ENCODE results near the gene SPPL3. TPM values are rescaled to one million over a fixed set of nuclear protein-coding genes. Genes with fewer than 3 reads are reported as not detected.

Gene SPPL3
- total RNA-seq, 1 experiment from 2014 or later = 32.5 TPM

DNA sequence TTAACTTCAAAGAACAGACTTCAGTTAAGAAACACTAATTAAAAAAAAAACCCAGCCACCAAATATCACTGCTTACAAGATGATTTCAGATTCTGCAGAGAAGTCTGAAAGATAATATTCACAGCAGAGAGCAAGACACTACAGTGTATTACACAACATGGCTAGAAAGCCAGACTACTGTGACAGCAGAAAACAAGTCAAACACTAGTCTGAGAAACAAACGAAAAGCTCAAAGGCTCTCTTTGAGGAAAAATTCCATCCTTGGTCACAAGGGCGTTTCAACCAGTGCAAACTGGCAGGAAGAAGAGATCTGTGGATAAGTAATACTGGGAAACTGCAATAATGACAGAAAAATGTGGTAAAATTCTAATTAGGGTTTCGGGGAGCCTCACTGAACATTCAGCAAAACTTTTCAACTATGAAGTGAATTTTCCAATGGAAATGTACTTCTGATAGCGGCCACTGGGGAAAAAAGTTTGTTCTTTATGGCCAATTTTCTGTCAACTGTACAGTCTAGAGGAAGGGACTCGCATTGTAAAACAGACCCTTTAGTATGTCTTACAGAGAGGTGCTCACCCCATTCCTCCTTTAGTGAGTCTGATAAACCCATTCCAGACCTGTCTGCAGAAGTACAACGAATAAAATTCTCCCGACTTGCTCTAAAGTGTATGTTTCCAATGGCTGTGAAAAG is 128.2 kb downstream of the SPPL3 start:
- TF ChIP-seq, protein P1, sequence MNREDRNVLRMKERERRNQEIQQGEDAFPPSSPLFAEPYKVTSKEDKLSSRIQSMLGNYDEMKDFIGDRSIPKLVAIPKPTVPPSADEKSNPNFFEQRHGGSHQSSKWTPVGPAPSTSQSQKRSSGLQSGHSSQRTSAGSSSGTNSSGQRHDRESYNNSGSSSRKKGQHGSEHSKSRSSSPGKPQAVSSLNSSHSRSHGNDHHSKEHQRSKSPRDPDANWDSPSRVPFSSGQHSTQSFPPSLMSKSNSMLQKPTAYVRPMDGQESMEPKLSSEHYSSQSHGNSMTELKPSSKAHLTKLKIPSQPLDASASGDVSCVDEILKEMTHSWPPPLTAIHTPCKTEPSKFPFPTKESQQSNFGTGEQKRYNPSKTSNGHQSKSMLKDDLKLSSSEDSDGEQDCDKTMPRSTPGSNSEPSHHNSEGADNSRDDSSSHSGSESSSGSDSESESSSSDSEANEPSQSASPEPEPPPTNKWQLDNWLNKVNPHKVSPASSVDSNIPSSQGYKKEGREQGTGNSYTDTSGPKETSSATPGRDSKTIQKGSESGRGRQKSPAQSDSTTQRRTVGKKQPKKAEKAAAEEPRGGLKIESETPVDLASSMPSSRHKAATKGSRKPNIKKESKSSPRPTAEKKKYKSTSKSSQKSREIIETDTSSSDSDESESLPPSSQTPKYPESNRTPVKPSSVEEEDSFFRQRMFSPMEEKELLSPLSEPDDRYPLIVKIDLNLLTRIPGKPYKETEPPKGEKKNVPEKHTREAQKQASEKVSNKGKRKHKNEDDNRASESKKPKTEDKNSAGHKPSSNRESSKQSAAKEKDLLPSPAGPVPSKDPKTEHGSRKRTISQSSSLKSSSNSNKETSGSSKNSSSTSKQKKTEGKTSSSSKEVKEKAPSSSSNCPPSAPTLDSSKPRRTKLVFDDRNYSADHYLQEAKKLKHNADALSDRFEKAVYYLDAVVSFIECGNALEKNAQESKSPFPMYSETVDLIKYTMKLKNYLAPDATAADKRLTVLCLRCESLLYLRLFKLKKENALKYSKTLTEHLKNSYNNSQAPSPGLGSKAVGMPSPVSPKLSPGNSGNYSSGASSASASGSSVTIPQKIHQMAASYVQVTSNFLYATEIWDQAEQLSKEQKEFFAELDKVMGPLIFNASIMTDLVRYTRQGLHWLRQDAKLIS (CRISPR knock-in tag; IDR thresholded peaks at IDR 0.05; ENCODE audit: borderline replicate concordance) = no peak
- TF ChIP-seq ZNF219 (CRISPR knock-in tag; IDR thresholded peaks at IDR 0.05; ENCODE audit: borderline replicate concordance) = no peak
- TF ChIP-seq, protein P2, sequence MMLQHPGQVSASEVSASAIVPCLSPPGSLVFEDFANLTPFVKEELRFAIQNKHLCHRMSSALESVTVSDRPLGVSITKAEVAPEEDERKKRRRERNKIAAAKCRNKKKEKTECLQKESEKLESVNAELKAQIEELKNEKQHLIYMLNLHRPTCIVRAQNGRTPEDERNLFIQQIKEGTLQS (CRISPR knock-in tag; conservative IDR thresholded peaks at IDR 0.05) = no peak
- TF ChIP-seq, protein P3, sequence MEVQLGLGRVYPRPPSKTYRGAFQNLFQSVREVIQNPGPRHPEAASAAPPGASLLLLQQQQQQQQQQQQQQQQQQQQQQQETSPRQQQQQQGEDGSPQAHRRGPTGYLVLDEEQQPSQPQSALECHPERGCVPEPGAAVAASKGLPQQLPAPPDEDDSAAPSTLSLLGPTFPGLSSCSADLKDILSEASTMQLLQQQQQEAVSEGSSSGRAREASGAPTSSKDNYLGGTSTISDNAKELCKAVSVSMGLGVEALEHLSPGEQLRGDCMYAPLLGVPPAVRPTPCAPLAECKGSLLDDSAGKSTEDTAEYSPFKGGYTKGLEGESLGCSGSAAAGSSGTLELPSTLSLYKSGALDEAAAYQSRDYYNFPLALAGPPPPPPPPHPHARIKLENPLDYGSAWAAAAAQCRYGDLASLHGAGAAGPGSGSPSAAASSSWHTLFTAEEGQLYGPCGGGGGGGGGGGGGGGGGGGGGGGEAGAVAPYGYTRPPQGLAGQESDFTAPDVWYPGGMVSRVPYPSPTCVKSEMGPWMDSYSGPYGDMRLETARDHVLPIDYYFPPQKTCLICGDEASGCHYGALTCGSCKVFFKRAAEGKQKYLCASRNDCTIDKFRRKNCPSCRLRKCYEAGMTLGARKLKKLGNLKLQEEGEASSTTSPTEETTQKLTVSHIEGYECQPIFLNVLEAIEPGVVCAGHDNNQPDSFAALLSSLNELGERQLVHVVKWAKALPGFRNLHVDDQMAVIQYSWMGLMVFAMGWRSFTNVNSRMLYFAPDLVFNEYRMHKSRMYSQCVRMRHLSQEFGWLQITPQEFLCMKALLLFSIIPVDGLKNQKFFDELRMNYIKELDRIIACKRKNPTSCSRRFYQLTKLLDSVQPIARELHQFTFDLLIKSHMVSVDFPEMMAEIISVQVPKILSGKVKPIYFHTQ (CRISPR knock-in tag; IDR thresholded peaks at IDR 0.05) = no peak
- TF ChIP-seq TEAD1 (CRISPR knock-in tag; IDR thresholded peaks at IDR 0.05) = no peak
- no peak for TF ChIP-seq NR3C1 (CRISPR knock-in tag; conservative IDR thresholded peaks at IDR 0.05; ENCODE audit: low read depth)
- TF ChIP-seq FOXP1 (CRISPR knock-in tag; IDR thresholded peaks at IDR 0.05; ENCODE audit: borderline replicate concordance) = no peak
- no peak for TF ChIP-seq ELF4 (CRISPR knock-in tag; IDR thresholded peaks at IDR 0.05; ENCODE audit: low read depth)
- TF ChIP-seq PRRX2 (CRISPR knock-in tag; IDR thresholded peaks at IDR 0.05) = no peak
- TF ChIP-seq, protein P4, sequence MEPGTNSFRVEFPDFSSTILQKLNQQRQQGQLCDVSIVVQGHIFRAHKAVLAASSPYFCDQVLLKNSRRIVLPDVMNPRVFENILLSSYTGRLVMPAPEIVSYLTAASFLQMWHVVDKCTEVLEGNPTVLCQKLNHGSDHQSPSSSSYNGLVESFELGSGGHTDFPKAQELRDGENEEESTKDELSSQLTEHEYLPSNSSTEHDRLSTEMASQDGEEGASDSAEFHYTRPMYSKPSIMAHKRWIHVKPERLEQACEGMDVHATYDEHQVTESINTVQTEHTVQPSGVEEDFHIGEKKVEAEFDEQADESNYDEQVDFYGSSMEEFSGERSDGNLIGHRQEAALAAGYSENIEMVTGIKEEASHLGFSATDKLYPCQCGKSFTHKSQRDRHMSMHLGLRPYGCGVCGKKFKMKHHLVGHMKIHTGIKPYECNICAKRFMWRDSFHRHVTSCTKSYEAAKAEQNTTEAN (CRISPR knock-in tag; IDR thresholded peaks at IDR 0.05) = no peak
- TF ChIP-seq, protein P5, sequence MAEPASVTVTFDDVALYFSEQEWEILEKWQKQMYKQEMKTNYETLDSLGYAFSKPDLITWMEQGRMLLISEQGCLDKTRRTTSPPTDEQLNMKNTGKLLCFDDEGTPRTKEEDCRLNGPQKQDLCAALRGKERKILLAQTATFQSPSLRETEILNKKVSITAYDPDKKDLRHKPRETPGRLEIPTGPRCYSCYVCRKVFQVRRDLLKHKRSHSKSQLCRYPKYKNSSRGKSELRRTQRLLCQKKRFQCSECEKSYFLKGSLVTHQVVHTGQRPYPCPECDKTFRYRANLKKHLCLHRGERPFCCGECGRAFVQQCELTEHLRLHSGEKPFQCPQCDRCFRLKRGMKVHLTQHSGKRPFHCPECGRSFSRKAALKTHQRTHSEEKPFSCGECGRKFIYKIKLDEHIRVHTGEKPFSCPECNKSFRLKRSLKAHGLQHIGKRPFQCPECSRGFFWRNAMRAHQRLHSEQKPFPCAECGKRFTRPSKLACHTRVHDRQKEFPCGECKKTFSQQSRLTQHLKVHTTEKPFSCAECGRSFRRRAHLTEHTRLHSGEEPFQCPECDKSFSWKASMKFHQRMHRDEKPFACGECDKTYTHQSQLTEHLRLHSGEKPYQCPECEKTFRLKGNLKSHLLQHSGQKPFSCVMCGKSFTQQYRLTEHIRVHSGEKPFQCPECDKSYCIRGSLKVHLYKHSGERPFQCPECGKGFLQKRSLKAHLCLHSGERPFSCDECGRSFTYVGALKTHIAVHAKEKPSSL (CRISPR knock-in tag; conservative IDR thresholded peaks at IDR 0.05) = no peak
- no peak for TF ChIP-seq OVOL2 (CRISPR knock-in tag; IDR thresholded peaks at IDR 0.05; ENCODE audit: borderline replicate concordance)
- no peaks in the 10 kb centered on the region; the same call in 1 of the 2 replicates for H3K36me3 Mint-ChIP-seq
- H3K27me3 Mint-ChIP-seq (ENCODE audit: low read depth) = no peaks in the 10 kb centered on the region
- peak overlapping the region; percentile 39; the same call in 1 of the 2 replicates for H3K27ac Mint-ChIP-seq
- H3K9me3 Mint-ChIP-seq = no peaks in the 10 kb centered on the region
- POLR2A ChIA-PET = no interaction called here
- no peak overlapping the region for H3K4me3 Mint-ChIP-seq
- ATAC-seq (no peak), DNase-seq (ENCODE audit: low spot score) (no peak)
- peaks cover 12% of the 10 kb centered on the region for H3K4me1 Mint-ChIP-seq
- CTCF ChIA-PET = interaction anchor here (2.1 kb wide), 1 partner anchor 196 kb away, joined by 11 read pairs; no protein-coding TSS in a partner anchor
